Measurements from ENCODE around the gene ARHGEF1.

ARHGEF1 gene

DNA sequence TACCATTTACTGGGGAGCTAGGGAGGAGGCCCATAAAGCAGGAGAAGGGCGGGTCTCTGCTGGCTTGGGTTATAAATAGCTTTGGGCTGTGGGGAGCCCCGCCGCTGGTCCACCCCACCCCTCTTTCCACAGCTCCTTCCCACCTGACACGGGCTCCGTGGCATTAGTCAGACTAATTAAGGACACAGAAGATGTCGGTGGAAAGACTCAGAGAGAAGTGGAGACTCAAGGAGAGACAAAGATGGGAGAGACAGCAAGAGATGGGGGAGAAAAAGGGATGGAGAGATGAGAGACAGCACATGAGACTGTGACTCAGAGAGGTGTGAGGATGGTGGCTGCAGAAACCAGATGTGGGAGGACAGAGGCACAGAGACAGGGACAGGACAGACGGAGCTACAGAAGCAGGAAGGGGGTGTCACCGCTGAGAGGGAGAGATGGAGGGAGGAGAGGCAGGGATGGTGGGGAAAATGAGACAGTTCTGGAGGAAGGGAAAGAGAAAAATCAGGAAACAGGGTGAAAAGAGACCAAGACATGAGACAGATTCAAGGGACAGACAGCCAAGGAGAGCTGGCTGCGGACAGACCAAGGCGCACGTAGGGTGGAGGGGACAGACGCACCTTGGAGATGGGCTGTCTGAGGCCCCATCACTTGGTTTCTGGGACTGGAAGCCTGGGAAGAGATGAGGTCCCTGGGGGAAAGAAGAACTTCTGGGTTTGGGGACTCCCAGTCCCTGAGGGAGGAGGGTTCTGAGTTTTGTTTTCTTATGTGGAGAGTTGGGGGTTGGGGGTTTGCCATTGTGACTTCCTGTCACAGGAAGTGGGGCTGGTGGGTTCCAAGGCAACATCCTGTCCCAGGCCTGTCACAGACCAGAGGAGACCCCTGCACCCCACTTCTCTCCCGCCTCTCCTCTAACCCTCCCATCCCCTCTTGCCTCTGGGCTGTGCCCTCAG, 4.1 kb downstream of the ARHGEF1 start:
- no peak for DNase-seq

DNA sequence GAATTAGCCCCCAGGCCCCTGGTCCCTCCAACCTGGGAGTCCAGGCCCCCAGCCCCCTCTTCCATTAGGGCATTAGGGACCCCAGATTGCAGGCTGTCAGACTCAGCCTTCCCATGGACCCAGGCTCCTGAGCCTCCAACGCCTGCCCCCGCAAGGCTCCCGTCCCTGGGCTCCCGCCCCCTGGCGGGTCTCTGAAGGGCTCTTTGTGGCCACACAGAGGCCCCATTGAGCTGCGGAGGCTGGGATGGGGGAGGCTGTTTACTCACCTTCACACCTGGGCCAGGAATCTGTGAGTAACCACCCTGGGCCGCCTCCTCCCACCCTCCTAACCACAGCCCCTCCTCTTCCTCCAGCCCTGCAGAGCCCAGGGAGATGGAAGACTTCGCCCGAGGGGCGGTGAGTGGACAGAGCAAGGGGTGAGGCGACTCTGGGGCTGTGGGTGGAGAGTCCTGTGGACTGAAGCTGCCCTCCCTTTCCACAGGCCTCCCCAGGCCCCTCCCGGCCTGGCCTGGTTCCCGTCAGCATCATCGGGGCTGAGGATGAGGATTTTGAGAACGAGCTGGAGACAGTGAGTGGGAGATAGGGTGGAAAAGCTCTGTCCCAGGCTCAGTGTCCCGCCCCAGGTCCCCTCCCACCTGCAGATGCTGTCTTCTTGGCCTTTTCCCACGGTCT, 4.9 kb downstream of the ARHGEF1 start:
- peak; percentile 91 for DNase-seq

DNA sequence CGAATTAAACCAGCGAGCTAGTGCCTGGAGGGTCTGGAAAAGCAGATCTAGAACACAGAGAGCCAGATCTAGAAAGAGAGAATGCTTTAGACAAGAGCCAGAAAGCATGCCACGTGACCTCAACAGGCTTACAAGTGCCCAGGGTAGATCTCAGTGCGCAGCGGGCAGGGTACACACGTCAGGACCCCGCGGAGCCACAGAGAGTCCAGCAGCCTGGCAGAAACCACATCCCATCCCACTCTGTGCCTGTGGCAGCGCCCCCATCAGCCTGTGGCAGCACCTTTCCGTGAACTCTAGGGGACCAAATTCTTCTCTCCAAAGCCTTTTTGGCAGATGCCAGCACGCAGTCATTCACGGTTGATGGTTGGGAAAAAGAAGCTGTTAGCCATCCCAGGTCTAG, 5.9 kb downstream of the ARHGEF1 start:
- DNase-seq = no peak

DNA sequence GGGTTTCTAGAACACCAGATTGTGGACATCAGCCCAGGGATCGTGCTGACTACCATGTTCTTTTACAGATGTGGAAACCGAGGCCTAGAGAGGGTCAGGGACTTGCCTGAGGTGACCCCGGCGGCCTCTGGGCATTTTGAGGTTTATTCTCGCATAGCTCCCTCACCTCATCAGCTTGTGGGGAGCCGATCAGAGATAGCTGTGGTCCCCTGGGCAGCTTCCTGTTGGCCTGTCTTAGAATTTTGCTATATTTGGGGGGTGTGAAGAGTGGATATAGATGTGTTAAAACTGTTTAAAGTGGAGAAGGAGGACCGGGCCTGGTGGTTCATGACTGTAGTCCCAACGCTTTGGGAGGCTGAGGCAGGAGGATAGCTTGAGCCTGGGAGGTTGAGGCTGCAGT, 6.9 kb downstream of the ARHGEF1 start:
- no peak for DNase-seq

DNA sequence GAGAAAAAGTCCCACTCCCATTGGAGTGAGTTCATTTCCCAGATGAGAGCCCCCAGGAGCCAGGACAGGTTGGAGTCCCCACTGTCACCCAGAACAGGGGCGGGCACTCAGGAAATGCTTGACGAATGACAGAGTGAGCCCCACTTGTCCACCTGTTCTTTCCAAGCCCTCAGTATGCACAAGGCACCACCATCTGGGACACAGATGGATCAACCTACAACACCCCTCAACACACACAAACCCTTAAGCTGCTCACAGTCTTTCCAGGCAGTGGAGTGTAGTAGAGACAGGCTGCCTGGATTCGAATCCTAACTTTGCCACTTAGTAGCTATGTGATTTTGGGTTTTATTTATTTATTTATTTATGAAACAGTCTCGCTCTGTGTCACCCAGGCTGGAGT, 8.0 kb downstream of the ARHGEF1 start:
- DNase-seq = no peak

DNA sequence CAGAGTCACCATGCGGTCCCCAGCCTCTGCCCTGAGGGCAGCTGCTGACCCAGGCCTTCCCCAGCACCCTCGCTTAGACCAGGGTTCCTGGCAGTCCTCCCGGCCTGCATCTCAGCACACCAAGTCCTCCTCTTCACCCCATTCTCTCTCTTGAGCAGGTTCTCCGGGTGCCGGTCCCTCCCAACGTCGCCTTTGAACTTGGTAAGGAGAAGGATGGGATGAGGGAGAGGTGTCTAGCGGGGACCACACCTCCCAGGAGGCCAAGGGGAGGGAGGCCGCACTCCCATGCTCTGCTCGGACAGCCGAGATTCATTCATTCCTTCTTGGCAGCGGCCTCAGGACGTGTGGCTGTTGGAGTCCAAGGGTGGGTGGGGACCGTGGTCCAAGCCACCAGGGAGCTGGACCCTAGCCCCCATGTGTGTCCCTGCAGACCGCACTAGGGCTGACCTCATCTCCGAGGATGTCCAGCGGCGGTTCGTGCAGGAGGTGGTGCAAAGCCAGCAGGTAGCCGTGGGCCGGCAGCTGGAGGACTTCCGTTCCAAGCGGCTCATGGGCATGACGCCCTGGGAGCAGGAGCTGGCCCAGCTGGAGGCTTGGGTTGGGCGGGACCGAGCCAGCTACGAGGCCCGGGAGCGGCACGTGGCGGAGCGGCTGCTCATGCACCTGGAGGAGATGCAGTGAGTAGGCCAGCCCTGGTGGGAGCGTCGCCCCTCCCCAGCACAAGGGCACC, 9.4 kb downstream of the ARHGEF1 start:
- no peak for DNase-seq

DNA sequence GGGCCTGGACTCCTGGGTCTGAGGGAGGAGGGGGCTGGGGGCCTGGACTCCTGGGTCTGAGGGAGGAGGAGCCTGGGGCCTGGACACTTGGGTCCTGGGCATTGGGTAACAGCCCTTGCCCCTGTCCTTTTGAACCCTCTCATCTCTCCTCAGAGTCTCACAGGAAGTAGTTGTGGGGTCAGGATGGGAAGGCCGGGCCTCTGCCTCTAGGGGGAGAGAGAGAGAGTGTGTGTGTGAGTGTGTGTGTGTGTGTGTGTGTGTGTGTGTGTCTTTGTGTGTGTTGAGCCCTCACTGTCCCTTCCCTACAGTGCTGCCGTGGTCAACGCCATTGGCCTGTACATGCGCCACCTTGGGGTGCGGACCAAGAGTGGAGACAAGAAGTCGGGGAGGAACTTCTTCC, 10.9 kb downstream of the ARHGEF1 start:
- DNase-seq = no peak

DNA sequence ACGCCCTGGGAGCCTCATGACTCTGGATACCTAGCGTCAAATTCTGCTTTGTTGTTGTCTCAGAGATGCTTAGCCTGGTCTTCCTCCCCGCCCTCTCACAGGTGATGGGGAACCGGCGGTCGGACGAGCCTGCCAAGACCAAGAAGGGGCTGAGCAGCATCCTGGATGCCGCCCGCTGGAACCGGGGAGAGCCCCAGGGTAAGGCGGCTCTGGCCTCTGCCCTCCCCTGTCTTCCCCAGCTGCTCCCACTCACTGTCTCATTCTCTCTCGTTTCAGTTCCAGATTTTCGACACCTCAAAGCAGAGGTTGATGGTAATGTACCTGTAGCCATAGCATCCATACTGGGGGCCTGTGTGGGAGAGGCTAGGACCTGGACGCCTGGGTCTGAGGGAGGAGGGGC, 11.4 kb downstream of the ARHGEF1 start:
- DNase-seq = no peak

DNA sequence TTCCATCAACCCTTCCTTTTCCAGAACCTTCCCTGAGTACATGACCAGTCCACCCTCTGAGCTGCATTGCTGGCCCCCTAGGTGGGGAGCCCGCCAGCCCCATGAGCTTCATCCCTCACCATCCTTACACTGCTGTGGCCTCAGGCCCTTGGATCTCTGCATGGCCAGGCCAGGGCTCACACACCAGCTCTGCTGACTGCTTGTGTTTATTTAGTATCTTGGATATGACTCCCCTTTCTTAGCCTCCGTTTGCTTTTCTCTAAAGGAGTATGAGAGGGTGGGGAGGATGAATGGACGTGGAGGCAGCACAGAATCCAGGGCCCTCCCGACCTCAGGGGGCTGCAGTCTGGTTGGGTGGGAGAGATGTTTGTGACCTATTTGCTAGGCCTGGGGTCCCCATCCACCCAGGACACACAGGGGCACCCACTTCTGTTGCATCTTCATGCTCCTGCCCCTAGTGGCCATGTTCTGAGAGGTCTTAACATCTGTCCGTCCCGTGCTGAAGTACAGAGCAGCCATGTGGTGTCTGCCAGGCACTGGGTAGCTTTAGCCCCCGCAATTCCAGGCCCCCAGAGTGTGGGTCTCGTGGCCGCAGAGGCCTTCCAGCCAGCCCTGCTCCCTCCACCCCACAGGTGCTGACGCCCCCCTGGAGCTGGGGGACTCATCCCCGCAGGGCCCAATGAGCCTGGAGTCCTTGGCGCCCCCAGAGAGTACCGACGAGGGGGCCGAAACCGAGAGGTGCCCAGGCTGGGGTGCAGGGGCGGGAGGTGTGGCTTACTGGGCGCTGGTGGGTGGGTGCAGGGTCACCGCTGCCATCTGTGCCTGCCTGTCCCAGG, 13.0 kb downstream of the ARHGEF1 start:
- DNase-seq = no peak

DNA sequence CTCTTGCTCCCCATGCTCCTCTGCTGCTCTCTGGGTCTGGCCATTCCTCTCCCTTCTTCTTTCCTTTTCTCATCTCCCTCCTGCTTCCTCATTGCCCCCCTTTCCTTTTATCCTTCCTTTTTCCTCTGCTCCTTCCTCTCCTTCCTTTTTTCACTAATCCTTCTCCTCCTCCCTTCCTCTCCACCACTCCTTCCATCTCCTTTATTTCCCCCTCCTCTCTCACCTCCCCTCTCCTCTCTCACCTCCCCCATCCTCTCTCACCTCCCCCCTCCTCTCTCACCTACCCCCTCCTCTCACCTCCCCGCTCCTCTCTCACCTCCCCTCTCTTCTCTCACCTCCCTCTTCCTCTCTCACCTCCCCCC, 13.6 kb downstream of the ARHGEF1 start:
- DNase-seq = no peak

DNA sequence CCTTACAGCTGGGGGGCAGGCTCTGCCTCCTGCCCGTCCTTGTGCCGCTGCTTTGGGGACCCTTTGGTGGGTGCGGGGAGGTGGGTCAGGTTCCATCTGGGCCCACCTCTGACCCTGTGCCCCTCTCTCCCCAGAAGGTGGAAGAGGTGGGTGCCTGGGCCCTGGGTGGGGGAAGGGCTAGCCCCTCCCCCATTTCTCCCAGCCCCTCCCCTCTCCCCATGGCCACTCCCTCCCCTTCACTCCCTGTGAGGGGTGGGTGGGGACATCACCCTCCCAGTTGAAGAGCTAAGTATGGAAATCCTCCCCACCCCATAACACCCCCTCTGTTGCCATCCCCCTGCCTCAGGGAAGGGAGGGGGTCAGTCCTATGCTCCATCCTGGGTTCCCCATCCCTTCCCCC, 14.2 kb downstream of the ARHGEF1 start:
- no peak for DNase-seq

DNA sequence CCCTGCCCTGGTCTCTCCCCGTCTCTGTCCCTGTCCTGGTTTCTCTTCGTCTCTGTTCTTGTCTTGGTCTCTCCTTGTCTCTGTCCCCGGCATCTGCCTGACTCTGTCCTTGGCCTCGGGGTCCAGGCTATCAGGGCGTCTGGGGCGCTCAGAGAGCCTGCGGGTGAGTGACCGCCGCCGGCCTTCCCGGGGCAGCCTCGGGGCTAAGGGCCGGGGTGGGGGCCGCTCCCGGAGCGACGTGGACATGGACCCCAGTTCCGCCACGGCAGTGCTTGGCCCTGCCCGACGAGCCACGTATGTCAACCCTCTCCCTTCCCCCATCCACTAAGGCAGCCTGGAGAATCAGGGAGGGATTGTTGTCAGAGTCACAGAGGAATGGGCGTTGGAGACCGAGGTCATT, 14.8 kb downstream of the ARHGEF1 start:
- no peak for DNase-seq

DNA sequence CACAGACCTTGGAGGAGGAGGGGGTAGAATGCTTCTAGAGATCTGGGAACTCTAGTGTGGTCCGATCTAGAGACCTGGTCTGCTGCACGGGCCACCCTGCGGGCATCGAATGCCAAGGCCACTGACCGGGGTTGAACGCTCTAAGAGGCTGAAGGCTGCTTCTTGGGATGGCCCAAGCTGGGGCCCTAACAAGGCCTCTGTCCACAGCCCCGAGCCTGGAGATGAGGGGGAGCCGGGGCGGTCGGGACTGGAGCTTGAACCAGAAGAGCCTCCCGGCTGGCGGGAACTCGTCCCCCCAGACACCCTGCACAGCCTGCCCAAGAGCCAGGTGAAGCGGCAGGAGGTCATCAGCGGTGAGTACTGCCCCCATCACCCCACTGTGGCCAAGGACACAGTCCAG, 15.3 kb downstream of the ARHGEF1 start:
- DNase-seq = no peak

DNA sequence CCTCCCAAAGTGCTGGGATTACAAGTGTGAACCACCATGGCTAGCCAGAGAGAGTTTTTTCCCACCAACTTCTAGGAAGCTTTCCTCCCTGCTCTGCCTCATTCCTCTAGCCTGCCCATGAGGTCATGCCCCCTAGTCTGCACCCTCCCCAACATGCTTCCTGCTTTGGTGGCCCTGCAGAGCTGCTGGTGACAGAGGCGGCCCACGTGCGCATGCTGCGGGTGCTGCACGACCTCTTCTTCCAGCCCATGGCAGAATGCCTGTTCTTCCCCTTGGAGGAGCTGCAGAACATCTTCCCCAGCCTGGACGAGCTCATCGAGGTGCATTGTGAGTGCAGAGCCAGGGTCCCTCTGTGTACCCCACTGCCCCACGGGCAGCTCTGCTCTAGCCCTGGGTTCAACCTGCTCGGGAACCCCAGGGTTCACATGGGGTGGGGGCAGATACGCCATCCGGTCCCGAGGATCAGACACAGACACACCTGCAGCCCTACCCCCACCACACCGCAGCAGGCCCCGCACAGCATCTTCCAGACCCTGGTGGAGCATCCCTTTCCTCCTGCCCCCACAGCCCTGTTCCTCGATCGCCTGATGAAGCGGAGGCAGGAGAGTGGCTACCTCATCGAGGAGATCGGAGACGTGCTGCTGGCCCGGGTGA, 18.9 kb downstream of the ARHGEF1 start:
- DNase-seq = no peak

DNA sequence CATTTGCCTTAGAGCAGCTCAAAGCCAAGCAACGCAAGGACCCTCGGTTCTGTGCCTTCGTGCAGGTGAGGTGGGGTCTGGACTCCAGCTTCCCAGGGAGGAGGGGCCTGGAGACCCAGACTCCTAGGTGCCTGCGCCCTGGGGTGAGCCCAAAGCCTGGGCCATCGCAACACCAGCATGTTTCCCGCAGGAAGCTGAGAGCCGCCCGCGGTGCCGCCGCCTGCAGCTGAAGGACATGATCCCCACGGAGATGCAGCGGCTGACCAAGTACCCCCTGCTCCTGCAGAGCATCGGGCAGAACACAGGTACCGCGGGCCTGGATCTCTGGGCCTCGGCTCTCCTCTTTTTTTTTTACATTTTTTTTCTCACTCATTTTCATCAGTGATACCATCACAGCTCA, 19.6 kb downstream of the ARHGEF1 start:
- no peak for DNase-seq

DNA sequence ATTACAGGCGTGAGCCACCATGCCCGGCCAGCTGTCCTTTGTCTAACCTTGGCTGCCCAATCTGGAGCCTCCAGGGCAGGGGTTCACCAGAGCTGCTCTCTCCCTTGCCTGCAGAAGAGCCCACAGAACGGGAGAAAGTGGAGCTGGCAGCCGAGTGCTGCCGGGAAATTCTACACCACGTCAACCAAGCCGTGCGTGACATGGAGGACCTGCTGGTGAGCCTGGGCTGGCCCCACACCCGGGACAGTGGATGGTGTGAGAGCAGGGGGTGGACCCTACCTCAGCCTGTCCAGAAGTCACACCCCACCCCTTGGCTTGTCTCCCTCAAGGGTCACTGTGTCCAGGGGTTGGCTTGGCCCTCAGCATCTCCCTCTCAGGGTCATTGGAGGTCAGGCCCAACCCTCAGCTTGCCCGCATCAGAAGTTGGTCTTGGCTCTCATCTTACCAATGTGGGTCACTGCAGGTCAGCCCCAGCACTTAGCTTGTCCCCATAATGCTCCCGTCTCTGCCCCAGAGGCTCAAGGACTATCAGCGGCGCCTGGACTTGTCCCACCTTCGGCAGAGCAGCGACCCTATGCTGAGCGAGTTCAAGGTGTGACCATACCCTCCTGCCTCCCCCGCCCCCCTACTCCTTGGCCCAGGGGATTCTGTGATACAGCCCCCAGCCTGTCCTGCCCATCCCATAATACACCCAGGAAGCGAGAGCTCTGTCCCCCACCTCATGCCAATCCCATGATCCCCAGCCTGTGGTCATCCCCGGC, 20.4 kb downstream of the ARHGEF1 start:
- no peak for DNase-seq

DNA sequence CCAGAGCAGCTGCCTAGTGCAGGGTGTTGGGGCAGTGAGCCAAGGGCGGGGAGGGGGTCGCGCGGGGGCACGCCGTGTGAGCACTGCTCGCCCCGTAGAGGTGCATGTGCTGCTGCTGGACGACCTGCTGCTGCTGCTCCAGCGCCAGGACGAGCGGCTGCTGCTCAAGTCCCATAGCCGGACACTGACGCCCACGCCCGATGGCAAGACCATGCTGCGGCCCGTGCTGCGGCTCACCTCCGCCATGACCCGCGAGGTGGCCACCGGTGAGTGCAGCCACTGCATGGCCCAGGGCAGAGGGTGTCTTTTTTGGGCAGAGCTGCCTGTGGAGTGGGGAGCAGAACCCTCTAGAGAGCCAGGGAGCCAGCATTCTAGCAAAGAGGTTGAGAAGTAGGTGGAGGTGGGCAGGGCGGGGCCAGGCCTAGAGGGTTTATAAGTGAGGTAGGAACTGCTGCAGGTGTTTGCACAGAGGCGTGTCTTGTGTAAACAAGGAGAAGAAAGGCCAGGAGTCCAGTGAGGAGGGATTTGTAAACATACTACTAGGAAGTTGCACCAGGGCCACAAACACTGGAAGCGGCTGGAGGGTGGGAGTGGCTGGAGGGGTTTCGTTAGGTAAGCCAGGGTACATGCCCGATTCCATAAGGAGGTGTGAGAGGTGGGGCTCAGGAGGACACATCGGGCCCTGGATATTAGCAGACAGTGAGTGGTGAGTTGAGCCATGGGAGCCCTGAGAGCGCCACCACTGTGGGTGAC, 21.3 kb downstream of the ARHGEF1 start:
- DNase-seq = no peak

DNA sequence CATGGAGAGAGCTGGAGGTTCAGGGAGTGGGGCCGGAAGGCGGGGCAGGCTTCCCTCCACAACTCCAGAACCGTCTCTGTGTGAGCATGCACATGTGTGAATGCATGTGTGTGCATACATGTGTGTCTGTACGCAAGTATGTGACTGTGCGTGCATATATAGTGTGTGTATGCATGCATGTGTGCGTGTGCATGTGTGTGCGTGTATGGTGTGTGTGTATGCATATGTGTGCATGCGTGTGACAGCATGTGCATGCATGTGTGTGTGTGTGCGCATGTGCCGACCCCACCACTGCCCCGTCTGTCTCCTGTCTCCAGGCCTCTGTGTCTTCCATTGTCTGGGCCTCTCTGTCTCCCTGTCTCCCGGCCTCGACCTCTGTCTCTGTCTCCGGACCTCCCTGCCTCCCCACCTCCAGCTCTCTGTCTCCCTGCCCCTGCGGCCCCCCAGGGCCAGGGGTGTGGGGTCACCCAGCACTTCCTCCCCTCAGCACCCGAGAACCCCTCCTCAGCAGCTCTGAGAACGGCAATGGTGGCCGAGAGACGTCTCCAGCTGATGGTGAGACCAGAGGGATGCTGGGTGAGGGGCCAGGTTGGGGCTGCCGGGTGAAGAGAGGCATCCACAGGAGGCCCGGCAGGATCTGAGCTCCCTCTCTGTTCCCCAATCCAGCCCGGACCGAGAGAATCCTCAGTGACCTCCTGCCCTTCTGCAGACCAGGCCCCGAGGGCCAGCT, 22.5 kb downstream of the ARHGEF1 start:
- no peak for DNase-seq

DNA sequence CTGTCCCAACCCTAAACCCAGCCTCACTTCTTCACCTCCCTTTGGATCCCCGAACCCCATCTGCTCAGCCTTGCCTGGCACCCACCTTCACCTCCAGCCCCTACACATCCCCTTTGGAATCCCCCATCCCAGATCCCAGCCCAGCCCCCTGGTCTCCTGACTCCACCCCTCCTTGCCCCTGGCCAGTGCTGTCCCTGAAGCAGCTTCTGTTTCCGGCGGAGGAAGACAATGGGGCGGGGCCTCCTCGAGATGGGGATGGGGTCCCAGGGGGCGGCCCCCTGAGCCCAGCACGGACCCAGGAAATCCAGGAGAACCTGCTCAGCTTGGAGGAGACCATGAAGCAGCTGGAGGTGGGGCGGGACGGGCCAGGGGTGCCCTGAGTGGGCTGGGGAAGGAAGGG, 23.3 kb downstream of the ARHGEF1 start:
- DNase-seq = no peak

Measured in EL (cell line).